HCT116 (cell line): ENCODE data around the gene HYAL1. TPM values are rescaled to one million over a fixed set of nuclear protein-coding genes. Genes with fewer than 3 reads are reported as not detected.

Experiments
- ATAC-seq: fragments of 200-7000 bp; cut with Tn5 transposase; 2 replicates; pipeline ENCODE4 v1.9.1; 2020; ENCODE audit warnings: mild to moderate bottlenecking, moderate library complexity
- BruUV-seq: library from RNA; stranded (reverse); fragments of 400-500 nt; replicated peaks from 2 replicates; lab custom pipeline; 2021; lab: Mats Ljungman, UMichigan
- CTCF ChIA-PET: fragments of 300-600 bp; sonication (Branson Sonifier 250); formaldehyde crosslinking; loops from one replicate; lab custom pipeline; 2021; ENCODE audit warnings: antibody characterized with exemption; lab: Charles Lee
- POLR2A ChIA-PET: fragments of 300-600, 350-600 bp; sonication (Branson Sonifier 250); formaldehyde crosslinking; loops from one replicate; lab custom pipeline; 2021; ENCODE audit warnings: antibody characterized with exemption; lab: Charles Lee
- RAD21 ChIA-PET, 2 experiments: fragments of 300-600 bp; sonication (Branson Sonifier 250); formaldehyde crosslinking; loops; one replicate each; lab custom pipeline; 2023; ENCODE audit warnings: low total read pairs in 2 of 2; ENCODE audit not compliant: uncharacterized antibody in 2 of 2, unreplicated experiment in 2 of 2, low non-redundant PET in 1 of 2; lab: Charles Lee
- DNase-seq: peaks from one replicate; pipeline ENCODE4 v3.0.0-alpha.2; 2010; ENCODE audit warnings: low read depth, low spot score
- H2AFZ ChIP-seq: fragments of 200-600 bp; shearing (Covaris generic), sonication (generic); 2 replicates; pipeline ENCODE4 v1.6.1; 2017; ENCODE audit warnings: low read depth, mixed run types, mixed read lengths, antibody characterized with exemption, low read length; ENCODE audit not compliant: poor library complexity, severe bottlenecking
- H3K27ac ChIP-seq: 2 replicates; pipeline ENCODE4 v1.5.1; 2012; ENCODE audit warnings: low read depth, low read length
- H3K27me3 ChIP-seq: fragments of 200-600 bp; sonication (generic); 2 replicates; pipeline ENCODE4 v1.6.1; 2016; ENCODE audit warnings: mixed run types, low read length, mixed read lengths; ENCODE audit not compliant: insufficient read depth
- H3K36me3 ChIP-seq, 2 experiments: fragments of 200-500 bp in 1 of 2; fragments of 200-600 bp in 1 of 2; sonication (Bioruptor generic) in 1 of 2; sonication (generic) in 1 of 2; 2 replicates each; pipeline versions ENCODE4 v1.5.1 to v1.6.1; 2014 to 2016; ENCODE audit warnings: low read length in 2 of 2, inconsistent platforms in 1 of 2, mixed read lengths in 1 of 2, mixed run types in 1 of 2; ENCODE audit not compliant: insufficient read depth in 2 of 2, control insufficient read depth in 1 of 2
- H3K4me1 ChIP-seq, 2 experiments: fragments of 200-600 bp in 1 of 2; sonication (generic) in 1 of 2; 2 replicates each; pipeline versions ENCODE4 v1.5.1 to v1.6.1; 2012 to 2017; ENCODE audit warnings: low read length in 2 of 2, inconsistent platforms in 1 of 2, mild to moderate bottlenecking in 1 of 2, mixed read lengths in 1 of 2, mixed run types in 1 of 2, moderate library complexity in 1 of 2; ENCODE audit not compliant: insufficient read depth in 2 of 2, control insufficient read depth in 1 of 2
- H3K4me2 ChIP-seq: fragments of 200-600 bp; sonication (generic); 2 replicates; pipeline ENCODE4 v1.6.1; 2017; ENCODE audit warnings: mixed run types, low read length, mixed read lengths
- H3K4me3 ChIP-seq, 2 experiments: fragments of 200-600 bp in 1 of 2; sonication (generic) in 1 of 2; replicated peaks in 1 of 2; 2 replicates each; pipeline ENCODE4 v1.5.1; 2011 to 2016; ENCODE audit warnings: low read length in 2 of 2, control low read depth in 1 of 2, low read depth in 1 of 2, mild to moderate bottlenecking in 1 of 2, mixed read lengths in 1 of 2, mixed run types in 1 of 2
- H3K79me2 ChIP-seq: fragments of 200-600 bp; sonication (generic); 2 replicates; pipeline ENCODE4 v1.6.1; 2017; ENCODE audit warnings: mild to moderate bottlenecking, mixed run types, low read length, moderate library complexity, mixed read lengths; ENCODE audit not compliant: insufficient read depth
- H3K9ac ChIP-seq: fragments of 200-600 bp; sonication (generic); 2 replicates; pipeline ENCODE4 v1.6.1; 2016; ENCODE audit warnings: low read length, mixed read lengths
- H3K9me2 ChIP-seq: fragments of 200-600 bp; sonication (generic), shearing (Covaris generic); 2 replicates; pipeline ENCODE4 v1.6.1; 2017; ENCODE audit warnings: mixed run types, mild to moderate bottlenecking, moderate library complexity; ENCODE audit not compliant: insufficient read depth
- H3K9me3 ChIP-seq, 2 experiments: fragments of 200-500 bp in 1 of 2; fragments of 200-600 bp in 1 of 2; sonication (Bioruptor generic) in 1 of 2; sonication (generic) in 1 of 2; 2 replicates each; pipeline ENCODE4 v1.6.1; 2014 to 2017; ENCODE audit warnings: low read length in 2 of 2, mixed read lengths in 2 of 2, inconsistent platforms in 1 of 2, low read depth in 1 of 2, mild to moderate bottlenecking in 1 of 2, mixed run types in 1 of 2, moderate library complexity in 1 of 2; ENCODE audit not compliant: control insufficient read depth in 1 of 2, insufficient read depth in 1 of 2
- H4K20me1 ChIP-seq: fragments of 200-600 bp; sonication (generic), shearing (Covaris generic); 2 replicates; pipeline ENCODE4 v1.6.1; 2017; ENCODE audit warnings: mixed run types, mild to moderate bottlenecking, moderate library complexity; ENCODE audit not compliant: insufficient read depth
- ATF3 ChIP-seq: IDR thresholded peaks from 2 replicates; pipeline ENCODE4 v1.6.1; 2012
- CBX3 ChIP-seq: IDR thresholded peaks from 2 replicates; pipeline ENCODE4 v1.6.1; 2012; ENCODE audit warnings: low read depth
- CEBPB ChIP-seq: IDR thresholded peaks from 2 replicates; pipeline ENCODE4 v1.6.1; 2012; ENCODE audit warnings: low read depth
- EZH2 ChIP-seq: fragments of 200-600 bp; sonication (generic); IDR thresholded peaks from 2 replicates; pipeline ENCODE4 v1.6.1; 2017; ENCODE audit warnings: antibody characterized with exemption, mixed run types
- FOSL1 ChIP-seq: IDR thresholded peaks from 2 replicates; pipeline ENCODE4 v1.6.1; 2012; ENCODE audit warnings: low read depth
- MAX ChIP-seq: IDR thresholded peaks from 2 replicates; pipeline ENCODE4 v1.6.1; 2012
- RAD21 ChIP-seq: IDR thresholded peaks from 2 replicates; pipeline ENCODE4 v1.6.1; 2012; ENCODE audit warnings: low read depth, mild to moderate bottlenecking
- YY1 ChIP-seq: IDR thresholded peaks from 2 replicates; pipeline ENCODE4 v1.6.1; 2011; ENCODE audit warnings: low read length, low read depth, moderate library complexity, mild to moderate bottlenecking; ENCODE audit not compliant: insufficient replicate concordance; ENCODE audit errors: extremely low read depth
- ZBTB33 ChIP-seq: IDR thresholded peaks from 2 replicates; pipeline ENCODE4 v1.6.1; 2011; ENCODE audit warnings: mild to moderate bottlenecking, low read length, moderate library complexity; ENCODE audit not compliant: insufficient replicate concordance; ENCODE audit errors: extremely low read depth
- ZNF274 ChIP-seq: fragments of 200-500 bp; sonication (Bioruptor generic); IDR thresholded peaks from 2 replicates; pipeline ENCODE4 v1.6.1; 2014; ENCODE audit warnings: mild to moderate bottlenecking, low read depth, low read length, inconsistent platforms
- intact Hi-C: fragments of 100-400 bp; cut with micrococcal nuclease; formaldehyde crosslinking; loops from 2 replicates; pipeline ENCODE4 v1.10.0; 2022
- total RNA-seq: library from RNA; stranded (reverse); gene quantifications from one replicate; pipeline ENCODE4 v1.2.1, GENCODE V29; 2021; ENCODE audit not compliant: unreplicated experiment

HYAL1 gene
- total RNA-seq, 1 experiment from 2014 or later, result 6.1 TPM

- H3K27ac ChIP-seq, result peak within 1 kb of the TSS; percentile 93
- H3K9me2 ChIP-seq, result no peaks in the 10 kb centered on the region
- POLR2A ChIA-PET, result interaction anchor here (1.1 to 1.3 kb wide), 2 partner anchors 14 to 23 kb away, joined by 3 to 4 read pairs; partner anchors contain the start of genes HYAL3 and NAA80
- DNase-seq (no peak), ATAC-seq (no peak)
- peak within 1 kb of the TSS; percentile 92 for H3K4me2 ChIP-seq
- peak within 1 kb of the TSS; percentile 64 to 92 for H3K4me3 ChIP-seq
- peaks cover 58% of the 10 kb centered on the region for H3K79me2 ChIP-seq
- H4K20me1 ChIP-seq, result no peaks in the 10 kb centered on the region
- H2AFZ ChIP-seq, result no peak within 1 kb of the TSS
- H3K4me1 ChIP-seq, result peaks cover 48 to 73% of the 10 kb centered on the region in 2 experiments
- RAD21 ChIA-PET, result interaction anchor here in 1 of 2 experiments (1.5 kb wide), 1 partner anchor 23 kb away, joined by 4 read pairs; the partner anchor contains the start of genes HYAL3 and NAA80
- H3K36me3 ChIP-seq, result peaks cover 9 to 29% of the 10 kb centered on the region in 2 experiments; a peak in 2 of 4 replicates
- H3K9ac ChIP-seq, result peak within 1 kb of the TSS; percentile 88
- no peaks in the 10 kb centered on the region for H3K9me3 ChIP-seq
- no TSS peak for BruUV-seq
- intact Hi-C loops, result no loop called here
- TF ChIP-seq FOSL1, result no peak
- no peak for TF ChIP-seq ZBTB33
- no peak for TF ChIP-seq ATF3
- TF ChIP-seq YY1, result no peak
- no peak for TF ChIP-seq RAD21
- TF ChIP-seq ZNF274, result no peak
- no peak for TF ChIP-seq EZH2
- TF ChIP-seq CBX3, result no peak
- TF ChIP-seq MAX, result no peak
- TF ChIP-seq CEBPB, result no peak
- TF ChIP-seq, all 23 proteins: peak for 0
- H3K27me3 ChIP-seq, result no peaks in the 10 kb centered on the region
- CTCF ChIA-PET, result interaction anchor here (0.8 to 1.2 kb wide), 2 partner anchors 15 to 45 kb away, joined by 3 to 11 read pairs; no protein-coding TSS in a partner anchor
Observed at GRCh38 chr3:50322386-50323091, 19.2 kb upstream of the HYAL1 start, which contains the start of gene HYAL2. HYAL2 (minus strand) TSS chr3:50322745; CDS start chr3:50320489, 2,256 bp downstream.
